Measurements from ENCODE around the gene CFAP73. TPM values are rescaled to one million over a fixed set of nuclear protein-coding genes. Genes with fewer than 3 reads are reported as not detected.
A peak's percentile ranks its signal among the peaks of the same experiment; 100 is the strongest.
"Not testable (repeated sequence)": the region's sequence is repeated elsewhere in the genome, so short reads cannot be mapped to it uniquely, and the experiment has no call there.

Gene CFAP73
- polyA plus RNA-seq, 3 donors, result 0.14 TPM; not detected in 2

GRCh38 chr12:113116875-113117274, 32.6 kb upstream of the CFAP73 start:
- no peaks in the 10 kb centered on the region for H3K9me3 ChIP-seq (replicated peaks in 1 of 2; ENCODE audit: control insufficient read depth in 1 of 2, insufficient read depth in 1 of 2, low read length in 2 of 2)
- H3K4me2 ChIP-seq (replicated peaks; ENCODE audit: extremely low read depth, low read length, poor library complexity, severe bottlenecking), result no peak overlapping the region
- peaks cover 0 to 5% of the 10 kb centered on the region in 2 donors for H3K27me3 ChIP-seq (ENCODE audit: control insufficient read depth in 2 of 2, insufficient read depth in 2 of 2, low read length in 2 of 2)
- intact Hi-C loops (cut with micrococcal nuclease), result no loop called here
- no peaks in the 10 kb centered on the region for H3K79me2 ChIP-seq (ENCODE audit: insufficient read depth, low read length)
- Mint-ChIP-seq H3K36me3 (no peaks in the 10 kb centered on the region), H3K4me1 (no peaks in the 10 kb centered on the region), H3K27ac (no peak overlapping the region), H3K4me3 (no peak overlapping the region), H3K9me3 (peaks cover 0 to 2% (median 0%) of the 10 kb centered on the region in 7 donors), H3K27me3 (ENCODE audit: low read depth in 3 of 3) (peaks cover 3 to 9% (median 8%) of the 10 kb centered on the region in 3 donors)
- H2AFZ ChIP-seq (ENCODE audit: insufficient read depth, low read depth, low read length, poor library complexity, severe bottlenecking), result no peak overlapping the region
- no peaks in the 10 kb centered on the region for H3K36me3 ChIP-seq (replicated peaks in 1 of 2; ENCODE audit: control insufficient read depth in 1 of 2, insufficient read depth in 2 of 2, low read length in 2 of 2)
- H3K9ac ChIP-seq (ENCODE audit: insufficient read depth, low read length, poor library complexity, severe bottlenecking), result no peak overlapping the region
- no peak overlapping the region for H3K4me3 ChIP-seq (replicated peaks in 1 of 3; ENCODE audit: low read depth in 2 of 3, low read length in 3 of 3)
- no peak for DNase-seq
- H4K20me1 ChIP-seq (ENCODE audit: insufficient read depth, low read length), result no peaks in the 10 kb centered on the region
- H3K4me1 ChIP-seq (ENCODE audit: control insufficient read depth in 1 of 2, insufficient read depth in 2 of 2, low read length in 2 of 2), result no peaks in the 10 kb centered on the region
- WGBS (ENCODE audit: insufficient coverage), result 80% methylated on average over 1 of the region's 6 CpGs
- H3K27ac ChIP-seq (ENCODE audit: low read depth in 1 of 2, low read length in 2 of 2), result no peak overlapping the region
- TF ChIP-seq CTCF (IDR thresholded peaks at IDR 0.05), result no peak

GRCh38 chr12:113117684-113118083, 31.8 kb upstream of the CFAP73 start:
- H3K9ac ChIP-seq (ENCODE audit: insufficient read depth, low read length, poor library complexity, severe bottlenecking); H3K79me2 ChIP-seq (ENCODE audit: insufficient read depth, low read length); H3K36me3 ChIP-seq (replicated peaks in 1 of 2; ENCODE audit: control insufficient read depth in 1 of 2, insufficient read depth in 2 of 2, low read length in 2 of 2); H3K4me1 Mint-ChIP-seq; H3K4me3 Mint-ChIP-seq; H4K20me1 ChIP-seq (ENCODE audit: insufficient read depth, low read length); H2AFZ ChIP-seq (ENCODE audit: insufficient read depth, low read depth, low read length, poor library complexity, severe bottlenecking); H3K9me3 Mint-ChIP-seq; H3K9me3 ChIP-seq (replicated peaks in 1 of 2; ENCODE audit: control insufficient read depth in 1 of 2, insufficient read depth in 1 of 2, low read length in 2 of 2); H3K4me3 ChIP-seq (replicated peaks in 1 of 3; ENCODE audit: low read depth in 2 of 3, low read length in 3 of 3); H3K4me1 ChIP-seq (ENCODE audit: control insufficient read depth in 1 of 2, insufficient read depth in 2 of 2, low read length in 2 of 2); H3K36me3 Mint-ChIP-seq; H3K27me3 ChIP-seq (ENCODE audit: control insufficient read depth in 2 of 2, insufficient read depth in 2 of 2, low read length in 2 of 2); intact Hi-C loops (cut with micrococcal nuclease); H3K4me2 ChIP-seq (replicated peaks; ENCODE audit: extremely low read depth, low read length, poor library complexity, severe bottlenecking); H3K27ac ChIP-seq (ENCODE audit: low read depth in 1 of 2, low read length in 2 of 2); DNase-seq: not testable (repeated sequence)
- WGBS (ENCODE audit: insufficient coverage), result 96% methylated on average over 3 of the region's 8 CpGs
- Mint-ChIP-seq H3K27me3 (ENCODE audit: low read depth in 3 of 3) (peaks cover 3 to 11% (median 7%) of the 10 kb centered on the region in 3 donors), H3K27ac (peak overlapping the region in 1 of 7 donors; percentile 40)

All from CD14-positive monocyte (primary cell).